NCI-H526 (cell line): ENCODE measurements around the gene ANO2.
A peak's percentile ranks its signal among the peaks of the same experiment; 100 is the strongest.

Experiments
- DNase-seq, 2 experiments: peaks; one replicate each; lab custom pipeline; 2025; lab: John Stamatoyannopoulos, UW

The ANO2 gene

DNA sequence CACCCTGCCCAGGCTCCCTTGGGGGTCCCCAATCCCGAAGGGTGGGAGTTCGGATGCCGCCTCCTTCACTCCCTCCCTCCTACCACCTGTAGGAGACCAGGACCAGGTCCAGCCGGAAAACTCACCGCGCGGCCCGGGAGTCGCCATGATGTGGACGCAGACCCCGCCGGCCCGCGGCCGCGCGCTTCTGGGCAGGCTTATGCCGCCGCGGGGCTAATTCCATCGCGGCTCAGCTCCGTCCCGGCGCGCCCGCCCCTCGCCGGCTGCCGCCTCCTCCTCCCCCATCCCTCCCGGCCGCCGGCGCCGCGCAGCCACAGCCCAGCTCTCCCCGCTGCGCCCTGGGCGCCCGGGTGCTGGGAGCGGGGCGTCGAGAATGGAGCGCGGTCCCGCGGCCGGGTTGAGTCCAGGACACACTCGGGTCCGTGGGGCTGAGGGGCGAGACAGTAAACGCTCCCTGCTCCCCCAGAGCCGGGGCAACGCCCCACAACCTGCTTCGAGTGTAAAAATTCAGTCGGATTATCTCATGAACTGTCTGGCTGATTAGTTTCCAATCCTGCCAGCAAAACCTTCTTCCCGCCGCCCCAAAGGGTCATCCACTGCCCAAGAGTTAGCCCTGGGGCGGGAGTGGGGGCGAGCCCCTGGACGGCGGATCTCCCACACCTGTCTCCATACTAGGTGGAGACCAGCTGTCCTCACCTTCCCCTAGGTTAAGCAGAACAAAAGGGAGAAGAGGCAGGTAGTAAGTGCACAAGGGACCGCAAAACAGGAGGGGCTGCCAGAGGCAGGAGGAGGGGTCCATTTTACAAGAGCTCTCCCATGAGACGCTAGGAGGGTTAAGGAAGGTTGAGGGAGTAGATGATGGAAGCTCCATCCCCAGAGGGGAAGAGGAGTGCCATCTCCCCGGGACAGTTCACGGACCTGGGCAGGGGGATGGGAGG lies at the start of gene ANO2:
Gene ANO2, minus strand, starts transcription at position 189 of the 938 bp plus-strand sequence. Its CDS starts 42 bp downstream, at position 147.
- peak; percentile 37 to 85 for DNase-seq

DNA sequence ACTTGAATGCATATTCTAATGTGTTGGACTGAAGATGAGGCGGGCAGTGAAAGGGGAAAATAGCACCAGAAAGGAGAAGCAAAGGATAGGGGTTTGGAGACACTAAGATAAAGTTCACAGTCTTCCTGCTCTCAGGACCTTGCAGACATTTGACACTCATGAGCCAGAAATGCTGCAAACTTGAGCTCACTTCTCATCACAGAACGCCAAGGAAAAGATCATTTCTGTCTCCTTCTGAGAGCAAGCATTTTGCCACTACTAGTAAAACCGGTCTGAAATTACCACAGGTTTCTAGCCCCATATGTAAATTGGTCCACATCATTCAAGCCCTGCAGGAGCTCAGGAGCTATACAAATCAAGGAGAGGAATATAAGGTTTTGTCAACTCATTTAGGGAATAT lies 44.6 kb upstream of the ANO2 start:
- peak; percentile 18 to 67 for DNase-seq

GRCh38 chr12:5988659-5989116 lies 43.6 kb upstream of the ANO2 start:
- peak; percentile 85 to 94 for DNase-seq

DNA sequence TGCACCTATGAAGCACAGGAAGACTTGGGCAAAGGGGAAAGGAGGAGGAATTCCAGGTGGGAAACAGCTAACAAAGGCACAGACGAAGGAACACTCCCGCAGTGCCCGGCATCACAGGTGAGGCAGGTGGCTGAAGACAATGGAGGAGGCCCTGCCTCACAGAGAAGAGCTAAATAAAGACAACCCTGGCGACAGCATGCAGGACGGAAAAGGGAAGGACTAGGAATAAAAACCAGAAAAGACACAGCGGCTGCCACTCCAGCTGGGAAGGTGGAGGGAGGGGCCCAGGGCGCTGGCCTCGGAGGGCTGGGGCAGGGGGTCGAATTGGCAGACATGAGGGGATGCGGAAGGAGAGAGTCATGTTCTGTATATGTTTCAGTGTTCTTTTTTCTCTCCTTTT lies 43.0 kb upstream of the ANO2 start:
- DNase-seq: peak in 1 of 2 experiments; percentile 5

GRCh38 chr12:5987573-5987972 lies 42.5 kb upstream of the ANO2 start:
- no peak for DNase-seq

DNA sequence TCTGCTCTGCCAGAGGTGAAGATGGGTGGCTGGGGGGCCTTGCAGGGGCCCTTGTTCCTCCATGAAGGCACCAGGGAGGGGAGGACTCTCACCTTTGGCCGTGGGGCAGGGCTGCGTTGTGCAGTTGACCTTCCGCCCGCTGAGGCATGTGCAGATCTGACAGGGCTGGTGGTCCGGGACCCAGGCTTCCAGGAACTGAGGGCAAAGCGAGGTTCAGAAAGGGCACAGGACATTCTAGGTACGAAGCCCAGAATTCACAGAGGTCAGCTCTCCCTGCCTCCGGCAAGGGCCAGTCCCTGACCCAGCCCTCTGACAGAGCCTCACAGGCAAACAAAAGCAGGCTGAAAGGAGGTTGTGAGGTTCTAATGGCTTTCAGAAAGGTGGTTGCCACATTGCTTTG lies 40.4 kb upstream of the ANO2 start:
- DNase-seq: no peak

- no peak for DNase-seq
These were observed 39.8 kb upstream of the ANO2 start for GRCh38 chr12:5984873-5985272.

DNA sequence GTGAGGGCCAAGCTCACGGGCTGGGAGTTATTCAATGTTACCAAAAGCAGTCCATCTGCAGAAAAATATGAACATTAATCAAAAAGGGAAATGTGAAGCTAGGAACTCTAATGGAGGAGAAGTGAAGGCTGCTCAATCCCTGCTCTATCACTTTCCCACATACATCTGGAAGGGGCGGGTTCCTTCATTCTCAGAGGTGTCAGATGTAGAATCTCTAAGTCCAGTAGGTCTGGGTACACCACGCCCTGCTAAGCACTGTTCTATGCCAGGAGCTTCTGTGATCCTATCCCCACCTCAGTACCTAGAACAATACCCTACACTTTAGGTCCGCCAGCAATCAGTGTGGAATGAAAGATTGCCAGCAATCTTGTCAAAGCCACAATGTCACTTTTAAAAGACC lies 37.0 kb upstream of the ANO2 start:
- no peak for DNase-seq

- no peak for DNase-seq
These were observed 32.5 kb upstream of the ANO2 start for GRCh38 chr12:5977556-5977955.

DNA sequence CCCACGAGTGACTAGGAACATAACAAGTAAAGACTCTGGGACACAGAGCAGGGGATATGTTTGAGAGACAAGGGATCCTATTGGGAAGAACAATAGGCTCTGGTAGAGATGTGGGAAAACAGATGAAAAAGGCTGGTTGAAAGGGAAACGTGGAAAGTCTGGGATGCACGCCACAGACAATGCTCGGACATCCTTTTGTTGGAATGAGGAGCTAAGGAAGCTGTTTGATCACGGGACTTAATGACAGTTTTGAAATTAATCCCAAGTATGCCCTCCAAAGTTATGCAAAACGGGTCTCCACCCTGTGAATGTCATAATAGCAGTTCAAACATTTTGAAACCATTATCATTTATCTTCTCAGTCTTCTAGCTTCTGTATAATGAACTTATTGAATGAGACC lies 31.7 kb upstream of the ANO2 start:
- peak in 1 of 2 experiments; percentile 10 for DNase-seq

GRCh38 chr12:5976196-5976595 lies 31.1 kb upstream of the ANO2 start:
- no peak for DNase-seq

- DNase-seq: no peak
These were observed 28.5 kb upstream of the ANO2 start for GRCh38 chr12:5973461-5974115.

- DNase-seq: no peak
These were observed 27.3 kb upstream of the ANO2 start for GRCh38 chr12:5972387-5972786.

- no peak for DNase-seq
These were observed 26.3 kb upstream of the ANO2 start for GRCh38 chr12:5971194-5971850.

- no peak for DNase-seq
These were observed 25.1 kb upstream of the ANO2 start for GRCh38 chr12:5969974-5970690.

DNA sequence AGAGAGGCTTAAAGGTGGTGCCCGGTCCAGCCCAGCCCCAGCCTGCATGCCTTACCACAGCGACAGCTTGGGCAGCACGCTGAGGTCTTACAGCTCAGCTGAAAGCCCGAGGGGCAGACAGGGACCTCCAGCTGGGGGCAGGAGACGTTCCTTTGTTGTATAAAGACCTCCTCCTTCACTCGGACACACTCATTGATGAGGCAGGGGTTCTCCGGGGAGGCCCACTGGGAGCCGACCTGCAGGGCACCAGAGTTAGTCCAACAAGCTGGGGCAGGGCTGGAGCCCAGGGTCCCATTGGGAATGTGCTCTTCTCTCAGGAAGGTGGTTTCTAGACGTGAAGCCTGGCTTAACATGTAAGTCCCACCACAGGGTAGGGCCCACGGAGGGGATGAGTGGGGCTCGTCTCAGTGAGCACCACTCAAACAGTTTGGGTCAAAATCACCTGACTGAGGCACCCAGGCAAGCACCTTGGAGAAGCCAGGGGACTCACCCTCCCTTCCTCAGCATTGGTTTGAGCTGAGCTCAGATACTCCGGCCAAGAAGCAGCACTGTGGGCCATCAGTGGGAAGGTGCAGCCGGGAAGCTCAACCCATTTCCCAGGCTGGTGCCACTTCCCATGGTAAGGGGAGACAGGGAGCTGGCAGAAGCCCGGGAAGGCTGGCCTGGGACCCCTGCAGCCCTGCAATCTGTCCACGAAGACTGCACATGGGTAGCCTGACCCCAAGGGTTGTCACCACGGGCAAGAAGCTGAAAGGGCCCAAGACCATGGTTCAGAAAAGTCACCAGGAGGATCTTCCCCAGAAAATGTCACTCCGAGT lies 24.3 kb upstream of the ANO2 start:
- no peak for DNase-seq

- DNase-seq: no peak
These were observed 22.8 kb upstream of the ANO2 start for GRCh38 chr12:5967645-5968415.

GRCh38 chr12:5966486-5967095 lies 21.5 kb upstream of the ANO2 start:
- DNase-seq: no peak

GRCh38 chr12:5965950-5966383 lies 20.9 kb upstream of the ANO2 start:
- peak in 1 of 2 experiments; percentile 76 for DNase-seq
